ENCODE measurements around the gene PKDCC. TPM values are rescaled to one million over a fixed set of nuclear protein-coding genes. Genes with fewer than 3 reads are reported as not detected.

PKDCC gene
- total and polyA plus RNA-seq, 9 donors, result 58.5 to 576 (median 257) TPM

GRCh38 chr2:42087137-42087856 lies 39.5 kb downstream of the PKDCC start:
- Histone ChIP-seq H3K4me3 (no peak overlapping the region), H3K36me3 (no peaks in the 10 kb centered on the region), H3K9me3 (no peaks in the 10 kb centered on the region), H3K27me3 (no peaks in the 10 kb centered on the region), H3K27ac (no peak overlapping the region), H3K4me1 (ENCODE audit: insufficient read depth) (peaks cover 8% of the 10 kb centered on the region)
- intact Hi-C loops (cut with DNase I), result loop anchor here (2.0 to 5.0 kb wide), 4 partner anchors 218 to 235 kb away; no protein-coding TSS in a partner anchor
- TF ChIP-seq EP300 (IDR thresholded peaks at IDR 0.05) (no peak), CTCF (IDR thresholded peaks at IDR 0.05) (no peak), POLR2A (IDR thresholded peaks at IDR 0.05) (no peak)
- DNase-seq, result no peak
- 95 to 100% (median 96%) methylated on average over 3 of the region's 3 CpGs for WGBS, 3 donors

DNA sequence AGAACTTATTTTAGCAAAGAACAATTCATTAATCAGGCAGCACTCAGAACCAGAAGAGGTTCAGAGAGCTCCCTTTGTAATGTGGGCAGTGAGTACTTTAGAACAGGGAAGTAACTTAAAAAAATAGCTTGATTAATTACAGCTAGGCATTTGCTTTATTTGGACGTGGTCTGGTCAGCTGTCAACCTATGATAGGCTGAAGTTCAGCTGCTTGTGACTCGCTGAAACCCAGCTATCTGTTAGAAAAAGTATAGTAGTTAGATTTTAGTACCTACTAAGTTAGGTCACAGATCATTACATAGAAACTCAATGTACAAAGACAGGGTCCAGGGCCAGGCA lies 40.0 kb downstream of the PKDCC start:
- intact Hi-C loops (cut with DNase I), result loop anchor here (2.0 to 5.0 kb wide), 4 partner anchors 219 to 236 kb away; no protein-coding TSS in a partner anchor
- H3K4me1 ChIP-seq (ENCODE audit: insufficient read depth), result peaks cover 8% of the 10 kb centered on the region
- no peaks in the 10 kb centered on the region for H3K27me3 ChIP-seq
- WGBS, 3 donors, result 78 to 87% (median 81%) methylated on average over 2 of the region's 2 CpGs
- H3K27ac ChIP-seq, result no peak overlapping the region
- no peak for TF ChIP-seq EP300 (IDR thresholded peaks at IDR 0.05)
- H3K36me3 ChIP-seq, result no peaks in the 10 kb centered on the region
- H3K9me3 ChIP-seq, result no peaks in the 10 kb centered on the region
- no peak overlapping the region for H3K4me3 ChIP-seq
- DNase-seq, result no peak

DNA sequence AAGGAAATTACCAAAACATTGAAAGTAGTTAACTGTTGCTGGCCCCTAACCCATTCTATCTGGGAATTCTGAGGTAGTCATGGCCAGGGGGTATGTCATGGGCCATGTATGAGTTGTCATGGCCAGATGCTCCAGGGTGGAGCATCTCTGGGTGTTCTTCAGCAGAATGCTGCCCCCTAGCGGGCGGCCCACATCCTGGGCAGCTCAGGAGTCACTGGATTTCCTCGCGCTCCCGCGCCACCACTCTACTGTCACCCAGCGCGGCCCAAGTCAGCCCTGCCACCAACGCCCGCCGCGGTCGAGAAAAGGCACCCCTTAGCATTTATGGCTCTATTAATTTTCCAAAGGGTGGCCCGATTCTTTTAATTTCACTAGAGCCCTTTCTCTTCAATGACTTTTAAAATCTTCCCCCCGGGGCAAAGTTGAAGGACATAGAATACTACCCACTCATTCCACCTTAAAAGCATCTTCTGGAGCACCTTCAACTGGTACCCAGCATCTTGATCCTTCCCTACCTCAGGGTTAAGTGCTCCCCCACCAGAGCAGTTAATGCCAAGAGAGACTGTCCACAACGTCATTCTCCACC lies 41.6 kb downstream of the PKDCC start:
- peak; percentile 48 to 77 (median 65) for DNase-seq
- Histone ChIP-seq H3K9me3 (no peaks in the 10 kb centered on the region), H3K4me1 (ENCODE audit: insufficient read depth) (peaks cover 4% of the 10 kb centered on the region), H3K36me3 (no peaks in the 10 kb centered on the region), H3K4me3 (no peak overlapping the region), H3K27me3 (no peaks in the 10 kb centered on the region), H3K27ac (no peak overlapping the region)
- TF ChIP-seq EP300 (IDR thresholded peaks at IDR 0.05), result no peak
- TF ChIP-seq POLR2A (IDR thresholded peaks at IDR 0.05), result no peak
- peak; percentile 41 to 43 (median 41) for TF ChIP-seq CTCF (IDR thresholded peaks at IDR 0.05)
- intact Hi-C loops (cut with DNase I), result loop anchor here in 3 of 4 donors (5.0 kb wide), 2 partner anchors 222 to 237 kb away; no protein-coding TSS in a partner anchor
- WGBS, 3 donors, result 53 to 73% (median 56%) methylated on average over 16 of the region's 16 CpGs

DNA sequence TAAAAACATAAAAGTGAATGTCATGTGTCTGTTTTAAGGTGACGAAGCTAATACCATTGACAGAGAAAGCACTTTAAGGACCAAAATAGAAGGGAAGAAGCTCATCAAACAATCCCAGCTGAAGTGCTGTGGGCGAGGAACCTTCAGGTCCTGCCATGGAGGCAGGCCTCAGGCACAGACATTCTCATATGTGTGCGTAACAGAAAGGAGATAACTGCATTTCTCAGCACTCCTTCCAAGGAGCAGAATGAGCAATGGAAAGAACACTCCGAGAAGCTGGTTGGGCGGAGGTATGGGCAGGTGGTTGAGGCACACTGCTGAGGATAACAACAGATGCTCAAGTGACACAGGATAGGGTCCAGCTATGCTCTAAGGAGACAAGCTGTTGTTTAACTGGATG lies 42.4 kb downstream of the PKDCC start:
- Histone ChIP-seq H3K27ac (no peak overlapping the region), H3K9me3 (no peaks in the 10 kb centered on the region), H3K4me3 (no peak overlapping the region), H3K27me3 (no peaks in the 10 kb centered on the region), H3K36me3 (no peaks in the 10 kb centered on the region), H3K4me1 (ENCODE audit: insufficient read depth) (peaks cover 2% of the 10 kb centered on the region)
- DNase-seq, result no peak
- WGBS, 3 donors, result 94 to 97% (median 95%) methylated on average over 5 of the region's 5 CpGs
- no peak for TF ChIP-seq CTCF (IDR thresholded peaks at IDR 0.05)
- TF ChIP-seq POLR2A (IDR thresholded peaks at IDR 0.05), result no peak
- TF ChIP-seq EP300 (IDR thresholded peaks at IDR 0.05), result no peak
- intact Hi-C loops (cut with DNase I), result loop anchor here (10.0 kb wide), 6 partner anchors 105 to 405 kb away; partner anchors contain the start of genes COX7A2L (in 2 of the 4) and KCNG3 (in 1 of the 4)

DNA sequence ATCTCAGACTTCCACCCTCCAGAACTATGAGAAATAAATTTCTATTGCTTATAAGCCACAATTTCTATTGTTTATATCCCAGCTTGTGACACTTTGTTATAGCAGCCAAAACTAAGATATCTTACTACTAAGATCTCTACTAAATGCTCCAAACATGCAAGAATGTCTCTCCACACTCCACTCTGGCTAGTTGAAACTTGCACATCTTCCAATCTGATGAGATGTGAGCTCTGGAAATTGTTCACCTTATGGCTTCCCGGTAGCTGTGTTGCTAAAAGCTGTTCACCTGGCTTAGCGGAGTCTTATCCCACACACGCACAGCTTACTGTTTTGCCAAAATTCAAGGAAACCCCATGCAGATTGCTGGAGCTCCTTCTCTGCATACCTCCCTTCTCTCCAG lies 43.9 kb downstream of the PKDCC start:
- no peak for TF ChIP-seq CTCF (IDR thresholded peaks at IDR 0.05)
- no peak for TF ChIP-seq EP300 (IDR thresholded peaks at IDR 0.05)
- WGBS, 3 donors, result 66 to 80% (median 76%) methylated on average over 3 of the region's 3 CpGs
- Histone ChIP-seq H3K4me1 (ENCODE audit: insufficient read depth) (no peaks in the 10 kb centered on the region), H3K36me3 (no peaks in the 10 kb centered on the region), H3K9me3 (no peaks in the 10 kb centered on the region), H3K27ac (no peak overlapping the region), H3K4me3 (no peak overlapping the region), H3K27me3 (no peaks in the 10 kb centered on the region)
- no peak for DNase-seq
- intact Hi-C loops (cut with DNase I), result loop anchor here (10.0 kb wide), 6 partner anchors 103 to 403 kb away; partner anchors contain the start of genes COX7A2L (in 2 of the 4) and KCNG3 (in 1 of the 4)

Data from ovary (tissue), 9 donors.